Fibroblast of lung (primary cell): Measurements from ENCODE around the gene KIF9. TPM values are rescaled to one million over a fixed set of nuclear protein-coding genes. Genes with fewer than 3 reads are reported as not detected.

Experiments used
- DNase-seq, 2 donors: peaks; one replicate each; pipeline versions ENCODE4 v3.0.0 to v3.0.0-alpha.2; 2010; ENCODE audit warnings: low read depth in 2 of 2
- H2AFZ ChIP-seq: 2 replicates; pipeline ENCODE4 v1.5.1; 2012; ENCODE audit warnings: low read length, control low read depth, inconsistent platforms
- H3K27ac ChIP-seq: 2 replicates; pipeline ENCODE4 v1.5.1; 2011; ENCODE audit warnings: low read length, control low read depth; ENCODE audit not compliant: insufficient read depth
- H3K27me3 ChIP-seq: 2 replicates; pipeline ENCODE4 v1.5.1; 2011; ENCODE audit warnings: mild to moderate bottlenecking, low read length; ENCODE audit not compliant: control insufficient read depth, insufficient read depth
- H3K36me3 ChIP-seq: 2 replicates; pipeline ENCODE4 v1.5.1; 2011; ENCODE audit warnings: low read length; ENCODE audit not compliant: control insufficient read depth, insufficient read depth
- H3K4me1 ChIP-seq: 2 replicates; pipeline ENCODE4 v1.5.1; 2011; ENCODE audit warnings: low read length; ENCODE audit not compliant: control insufficient read depth, insufficient read depth; ENCODE audit errors: extremely low read depth
- H3K4me2 ChIP-seq: 2 replicates; pipeline ENCODE4 v1.5.1; 2011; ENCODE audit warnings: low read length, control low read depth; ENCODE audit not compliant: insufficient read depth; ENCODE audit errors: extremely low read depth
- H3K4me3 ChIP-seq, 4 experiments: fragments of 200-600 bp in 1 of 4; sonication (generic) in 1 of 4; replicated peaks in 1 of 4; 2 replicates each; pipeline ENCODE4 v1.5.1; 2011 to 2016; ENCODE audit warnings: low read length in 4 of 4, low read depth in 3 of 4, mild to moderate bottlenecking in 3 of 4, control low read depth in 2 of 4, inconsistent platforms in 1 of 4, mixed read lengths in 1 of 4; ENCODE audit not compliant: insufficient read depth in 1 of 4; ENCODE audit errors: control extremely low read depth in 1 of 4
- H3K79me2 ChIP-seq: 2 replicates; pipeline ENCODE4 v1.5.1; 2012; ENCODE audit warnings: mild to moderate bottlenecking, low read length, inconsistent platforms; ENCODE audit not compliant: control insufficient read depth, insufficient read depth
- H3K9ac ChIP-seq: 2 replicates; pipeline ENCODE4 v1.5.1; 2011; ENCODE audit warnings: mild to moderate bottlenecking, low read length, control low read depth; ENCODE audit not compliant: insufficient read depth
- H3K9me3 ChIP-seq: 2 replicates; pipeline ENCODE4 v1.5.1; 2012; ENCODE audit warnings: low read depth, low read length; ENCODE audit not compliant: control insufficient read depth, insufficient read depth
- H4K20me1 ChIP-seq: 2 replicates; pipeline ENCODE4 v1.5.1; 2011; ENCODE audit warnings: low read length; ENCODE audit not compliant: control insufficient read depth, insufficient read depth; ENCODE audit errors: extremely low read depth
- EZH2 ChIP-seq: IDR thresholded peaks from 2 replicates; pipeline ENCODE4 v1.5.1; 2012; ENCODE audit warnings: low read length, control low read depth, mild to moderate bottlenecking; ENCODE audit errors: missing control alignments
- polyA minus RNA-seq: library from RNA; depleted of rRNA, polyadenylated mRNA; stranded (reverse); fragments of >200 nt; gene quantifications from 2 replicates; pipeline ENCODE4 v1.2.3, GENCODE V29; 2011; ENCODE audit warnings: low replicate concordance
- polyA plus RNA-seq, 2 donors: library from polyadenylated mRNA; depleted of rRNA in 1 of 2; stranded (reverse) in 1 of 2; unstranded in 1 of 2; fragments of >200 nt; gene quantifications; 2 replicates each; pipeline ENCODE4 v1.2.1, GENCODE V29; 2011 to 2012; ENCODE audit warnings: missing spikeins in 1 of 2
- total RNA-seq: library from RNA; depleted of rRNA; stranded (reverse); fragments of >200 nt; gene quantifications from 2 replicates; pipeline ENCODE4 v1.2.1, GENCODE V29; 2014
- TF ChIP-seq, protein P1 (sequence below), 2 donors: IDR thresholded peaks in 1 of 2; conservative IDR thresholded peaks in 1 of 2; 1 replicate in 1 of 2; 2 replicates in 1 of 2; pipeline ENCODE4 v1.5.1; 2011 to 2012; ENCODE audit warnings: low read length in 2 of 2, control low read depth in 1 of 2, inconsistent platforms in 1 of 2, low read depth in 1 of 2, mild to moderate bottlenecking in 1 of 2

KIF9 gene, protein sequence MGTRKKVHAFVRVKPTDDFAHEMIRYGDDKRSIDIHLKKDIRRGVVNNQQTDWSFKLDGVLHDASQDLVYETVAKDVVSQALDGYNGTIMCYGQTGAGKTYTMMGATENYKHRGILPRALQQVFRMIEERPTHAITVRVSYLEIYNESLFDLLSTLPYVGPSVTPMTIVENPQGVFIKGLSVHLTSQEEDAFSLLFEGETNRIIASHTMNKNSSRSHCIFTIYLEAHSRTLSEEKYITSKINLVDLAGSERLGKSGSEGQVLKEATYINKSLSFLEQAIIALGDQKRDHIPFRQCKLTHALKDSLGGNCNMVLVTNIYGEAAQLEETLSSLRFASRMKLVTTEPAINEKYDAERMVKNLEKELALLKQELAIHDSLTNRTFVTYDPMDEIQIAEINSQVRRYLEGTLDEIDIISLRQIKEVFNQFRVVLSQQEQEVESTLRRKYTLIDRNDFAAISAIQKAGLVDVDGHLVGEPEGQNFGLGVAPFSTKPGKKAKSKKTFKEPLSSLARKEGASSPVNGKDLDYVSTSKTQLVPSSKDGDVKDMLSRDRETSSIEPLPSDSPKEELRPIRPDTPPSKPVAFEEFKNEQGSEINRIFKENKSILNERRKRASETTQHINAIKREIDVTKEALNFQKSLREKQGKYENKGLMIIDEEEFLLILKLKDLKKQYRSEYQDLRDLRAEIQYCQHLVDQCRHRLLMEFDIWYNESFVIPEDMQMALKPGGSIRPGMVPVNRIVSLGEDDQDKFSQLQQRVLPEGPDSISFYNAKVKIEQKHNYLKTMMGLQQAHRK
- 1.8 and 2.8 TPM in 2 replicates for total RNA-seq
- 3.4 and 4.3 TPM in 2 replicates for polyA plus RNA-seq
- polyA plus RNA-seq (2012): 6.5 and 6.8 TPM in 2 replicates
- polyA minus RNA-seq: 0.75 TPM in 1 of 2 replicates, not detected in the other

DNA sequence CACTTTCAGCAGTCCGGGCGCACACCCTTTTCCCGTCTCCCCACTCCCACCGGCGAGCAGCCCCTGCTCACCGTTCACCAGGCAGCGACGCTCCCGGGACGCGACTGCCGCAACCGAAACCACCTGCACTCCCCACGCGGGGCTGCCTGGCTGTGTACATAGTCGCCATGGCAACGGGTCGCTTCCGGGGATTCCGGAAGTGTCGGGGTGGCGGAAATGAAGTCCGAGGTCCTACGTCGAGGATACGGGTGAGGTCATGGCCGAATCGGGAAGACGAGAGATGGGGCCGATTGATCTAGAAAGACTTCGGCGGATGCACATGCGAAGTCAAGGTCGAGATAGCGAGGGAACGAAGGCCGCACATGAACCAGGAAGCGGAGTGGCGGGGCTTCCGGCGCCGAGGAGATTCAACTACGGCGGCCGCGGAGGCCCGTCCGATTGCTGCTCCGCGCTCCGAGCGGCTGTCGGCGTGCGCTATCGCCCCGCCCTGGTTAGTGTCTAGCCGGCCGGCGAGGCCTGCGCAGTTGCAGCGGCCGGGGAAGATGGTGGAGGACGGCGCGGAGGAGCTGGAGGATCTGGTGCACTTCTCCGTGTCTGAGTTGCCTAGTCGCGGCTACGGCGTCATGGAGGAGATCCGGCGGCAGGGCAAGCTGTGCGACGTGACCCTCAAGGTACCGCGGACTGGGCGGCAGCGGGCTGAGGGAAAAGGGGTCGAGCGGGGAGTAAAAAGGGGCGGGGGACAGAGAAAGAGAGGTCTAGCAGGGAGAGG, at the start of gene KIF9, which contains the start of gene KLHL18:
Gene KIF9, minus strand, starts transcription at position 376 of the 769 bp plus-strand sequence. CDS start 5,425 bp downstream, outside the sequence.
Gene KLHL18, plus strand, starts transcription at position 521 of the 769 bp plus-strand sequence. Its CDS starts 22 bp downstream, at position 543.
- Histone ChIP-seq H4K20me1 (no peaks in the 10 kb centered on the region), H2AFZ (peak within 1 kb of the TSS; percentile 96), H3K4me1 (no peaks in the 10 kb centered on the region), H3K4me3 (peak within 1 kb of the TSS; percentile 58 to 89 (median 84)), H3K4me2 (peak within 1 kb of the TSS; percentile 95), H3K27ac (peak within 1 kb of the TSS; percentile 99), H3K9ac (peak within 1 kb of the TSS; percentile 99), H3K36me3 (peaks cover 2% of the 10 kb centered on the region), H3K9me3 (no peaks in the 10 kb centered on the region), H3K79me2 (peaks cover 36% of the 10 kb centered on the region), H3K27me3 (no peaks in the 10 kb centered on the region)
- DNase-seq: peak; percentile 94 to 95
- TF ChIP-seq EZH2: no peak
- TF ChIP-seq, protein P1, sequence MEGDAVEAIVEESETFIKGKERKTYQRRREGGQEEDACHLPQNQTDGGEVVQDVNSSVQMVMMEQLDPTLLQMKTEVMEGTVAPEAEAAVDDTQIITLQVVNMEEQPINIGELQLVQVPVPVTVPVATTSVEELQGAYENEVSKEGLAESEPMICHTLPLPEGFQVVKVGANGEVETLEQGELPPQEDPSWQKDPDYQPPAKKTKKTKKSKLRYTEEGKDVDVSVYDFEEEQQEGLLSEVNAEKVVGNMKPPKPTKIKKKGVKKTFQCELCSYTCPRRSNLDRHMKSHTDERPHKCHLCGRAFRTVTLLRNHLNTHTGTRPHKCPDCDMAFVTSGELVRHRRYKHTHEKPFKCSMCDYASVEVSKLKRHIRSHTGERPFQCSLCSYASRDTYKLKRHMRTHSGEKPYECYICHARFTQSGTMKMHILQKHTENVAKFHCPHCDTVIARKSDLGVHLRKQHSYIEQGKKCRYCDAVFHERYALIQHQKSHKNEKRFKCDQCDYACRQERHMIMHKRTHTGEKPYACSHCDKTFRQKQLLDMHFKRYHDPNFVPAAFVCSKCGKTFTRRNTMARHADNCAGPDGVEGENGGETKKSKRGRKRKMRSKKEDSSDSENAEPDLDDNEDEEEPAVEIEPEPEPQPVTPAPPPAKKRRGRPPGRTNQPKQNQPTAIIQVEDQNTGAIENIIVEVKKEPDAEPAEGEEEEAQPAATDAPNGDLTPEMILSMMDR (conservative IDR thresholded peaks at IDR 0.05 in 1 of 2, IDR thresholded peaks at IDR 0.05 in 1 of 2; ENCODE audit: low read depth in 1 of 2, low read length in 2 of 2): no peak

DNA sequence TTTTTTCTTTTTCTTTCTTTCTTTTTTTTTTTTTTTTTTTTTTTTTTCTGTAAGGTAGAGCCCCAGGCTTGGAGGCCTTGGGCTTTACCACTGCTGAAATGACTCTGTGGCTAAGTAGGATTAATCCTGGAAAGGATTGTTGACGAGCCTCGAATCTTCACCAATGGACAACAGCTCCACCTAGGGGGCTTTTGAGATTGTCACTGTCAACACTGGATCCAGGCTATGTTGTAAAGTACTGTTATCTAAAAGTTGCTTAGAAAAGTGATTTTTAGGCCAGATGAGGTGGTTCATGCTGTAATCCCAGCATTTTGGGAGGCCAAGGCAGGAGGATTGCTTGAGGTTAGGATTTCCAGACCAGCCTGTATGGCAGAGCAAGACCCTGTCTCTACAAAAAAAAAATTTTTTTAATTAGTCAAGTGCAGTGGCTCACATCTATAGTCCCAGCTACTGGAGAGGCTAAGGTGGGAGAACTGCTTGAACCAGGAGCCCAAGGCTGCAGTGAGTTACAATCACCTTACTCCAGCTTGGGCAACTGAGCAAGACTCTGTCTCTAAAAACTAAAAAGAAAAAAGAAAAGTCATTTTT, 41.8 kb upstream of the KIF9 start:
- Histone ChIP-seq H3K79me2 (no peaks in the 10 kb centered on the region), H3K9ac (no peak overlapping the region), H3K27me3 (no peaks in the 10 kb centered on the region), H3K27ac (no peak overlapping the region), H3K4me1 (peaks cover 8% of the 10 kb centered on the region), H4K20me1 (no peaks in the 10 kb centered on the region), H3K4me2 (no peak overlapping the region), H3K4me3 (no peak overlapping the region), H3K9me3 (no peaks in the 10 kb centered on the region), H2AFZ (no peak overlapping the region), H3K36me3 (peaks cover 8% of the 10 kb centered on the region)
- peak; percentile 72 to 90 for DNase-seq
- TF ChIP-seq EZH2: no peak
- TF ChIP-seq, protein P1 (conservative IDR thresholded peaks at IDR 0.05 in 1 of 2, IDR thresholded peaks at IDR 0.05 in 1 of 2; ENCODE audit: low read depth in 1 of 2, low read length in 2 of 2): peak; percentile 74 to 79
